ENCODE data around the gene CFAP52. TPM values are rescaled to one million over a fixed set of nuclear protein-coding genes. Genes with fewer than 3 reads are reported as not detected.
A peak's percentile ranks its signal among the peaks of the same experiment; 100 is the strongest.

CFAP52 gene
- total and polyA plus RNA-seq, 2 donors (not counting 3 experiments of a cell fraction or from before 2014, with no cell fraction given), result not detected

DNA sequence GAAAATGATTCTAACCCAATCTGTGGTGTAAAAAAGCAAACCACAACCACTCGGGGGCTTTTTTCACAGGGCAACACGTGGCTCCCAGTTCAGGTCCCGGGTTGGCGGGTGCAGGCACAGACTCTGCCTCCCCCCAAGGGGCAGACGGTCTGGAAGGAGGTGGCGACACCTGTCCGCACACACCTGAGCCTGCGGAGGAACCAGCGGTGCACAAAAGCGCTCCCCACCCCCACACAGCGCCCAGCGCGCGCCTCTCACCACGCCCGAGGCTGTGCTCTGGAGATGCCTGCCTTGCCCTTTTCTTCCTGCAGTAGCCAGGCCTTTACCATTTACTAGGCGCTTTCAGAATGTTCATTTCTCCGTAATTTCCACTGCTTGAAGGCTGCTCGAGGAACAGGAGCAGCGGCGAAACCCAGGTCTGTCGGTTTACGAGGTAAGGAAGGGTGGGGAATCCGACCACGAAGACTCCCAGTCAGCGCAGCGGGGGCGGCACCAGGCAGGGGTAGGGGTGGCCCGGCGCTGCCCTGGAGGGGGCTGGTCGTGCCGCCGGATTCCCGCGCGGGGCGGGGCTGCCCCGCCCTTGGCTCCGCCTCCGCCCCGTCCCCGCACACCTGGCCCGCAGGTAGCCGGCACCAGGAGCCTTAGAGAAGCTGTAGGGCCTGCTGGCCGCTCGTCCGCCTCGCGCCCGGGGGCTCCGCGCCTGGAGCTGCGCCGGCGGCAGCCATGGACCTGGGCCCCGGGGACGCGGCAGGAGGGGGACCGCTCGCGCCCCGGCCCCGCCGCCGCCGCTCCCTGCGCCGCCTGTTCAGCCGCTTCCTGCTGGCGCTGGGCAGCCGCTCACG, 68.7 kb downstream of the CFAP52 start, which contains the start of gene USP43:
Gene USP43 (plus strand): TSS at position 608 of the 842 bp plus-strand sequence. CDS start 116 bp downstream, at position 724.
- no peaks in the 10 kb centered on the region for H3K79me2 ChIP-seq (ENCODE audit: control insufficient read depth, insufficient read depth, low read length)
- no TSS peak for BruUV-seq (replicated peaks)
- no peak within 1 kb of the TSS for H3K4me3 ChIP-seq (replicated peaks in 1 of 3; ENCODE audit: insufficient read depth in 1 of 3, low read depth in 1 of 3, low read length in 3 of 3)
- POLR2A ChIA-PET, result no interaction called here
- peak within 1 kb of the TSS; percentile 28 for H3K4me2 ChIP-seq (ENCODE audit: insufficient read depth, low read length)
- CTCF ChIA-PET, result no interaction called here
- H2AFZ ChIP-seq (ENCODE audit: low read depth, low read length), result peak within 1 kb of the TSS; percentile 19
- no peak within 1 kb of the TSS for H3K9ac ChIP-seq (replicated peaks; ENCODE audit: extremely low read depth, insufficient read depth, low read length)
- dilution Hi-C loops (cut with MboI; ENCODE audit: extremely low pct_ligation_motif_present, low sequenced_read_pairs) (no loop called here), intact Hi-C loops (cut with micrococcal nuclease) (no loop called here)
- no peaks in the 10 kb centered on the region for H3K36me3 ChIP-seq (ENCODE audit: control insufficient read depth in 2 of 2, extremely low read depth in 1 of 2, insufficient read depth in 2 of 2, low read length in 2 of 2)
- no peaks in the 10 kb centered on the region for H3K9me3 ChIP-seq (replicated peaks; ENCODE audit: control insufficient read depth, insufficient read depth, low read length)
- TF ChIP-seq EZH2 (IDR thresholded peaks at IDR 0.05; ENCODE audit: borderline replicate concordance, low read depth, low read length, severe bottlenecking), result peak; percentile 54
- no peak for TF ChIP-seq MYC (IDR thresholded peaks at IDR 0.05; ENCODE audit: low read depth, low read length)
- no peak for FAIRE-seq
- no peak within 1 kb of the TSS for H3K27ac ChIP-seq (ENCODE audit: insufficient read depth, low read depth, low read length)
- H3K9me1 ChIP-seq (replicated peaks; ENCODE audit: control insufficient read depth, extremely low read depth, insufficient read depth, low read length), result no peaks in the 10 kb centered on the region
- peaks cover 14 to 15% of the 10 kb centered on the region in 2 experiments for H3K27me3 ChIP-seq (ENCODE audit: control insufficient read depth in 2 of 2, insufficient read depth in 2 of 2, low read length in 2 of 2)
- no peaks in the 10 kb centered on the region for H4K20me1 ChIP-seq (replicated peaks; ENCODE audit: control insufficient read depth, extremely low read depth, insufficient read depth, low read length)
- peaks cover 4% of the 10 kb centered on the region for H3K4me1 ChIP-seq (ENCODE audit: control insufficient read depth, extremely low read depth, insufficient read depth, low read length)
- DNase-seq (ENCODE audit: low read depth, low spot score), result no peak

GRCh38 chr17:9645851-9646545, 69.6 kb downstream of the CFAP52 start:
- DNase-seq (ENCODE audit: low read depth, low spot score), result no peak
- H3K79me2 ChIP-seq (ENCODE audit: control insufficient read depth, insufficient read depth, low read length), result no peaks in the 10 kb centered on the region
- no peak overlapping the region for H3K27ac ChIP-seq (ENCODE audit: insufficient read depth, low read depth, low read length)
- ChIA-PET CTCF (no interaction called here), POLR2A (no interaction called here)
- H3K4me3 ChIP-seq (replicated peaks in 1 of 3; ENCODE audit: insufficient read depth in 1 of 3, low read depth in 1 of 3, low read length in 3 of 3), result no peak overlapping the region
- no TSS peak for BruUV-seq (replicated peaks)
- H3K27me3 ChIP-seq (ENCODE audit: control insufficient read depth in 2 of 2, insufficient read depth in 2 of 2, low read length in 2 of 2), result peaks cover 14 to 15% of the 10 kb centered on the region in 2 experiments
- TF ChIP-seq POLR2AphosphoS5 (IDR thresholded peaks at IDR 0.05; ENCODE audit: insufficient read depth, low read depth, low read length) (no peak), EZH2 (IDR thresholded peaks at IDR 0.05; ENCODE audit: borderline replicate concordance, low read depth, low read length, severe bottlenecking) (peak; percentile 32)
- H3K4me1 ChIP-seq (ENCODE audit: control insufficient read depth, extremely low read depth, insufficient read depth, low read length), result peaks cover 4% of the 10 kb centered on the region
- dilution Hi-C loops (cut with MboI; ENCODE audit: extremely low pct_ligation_motif_present, low sequenced_read_pairs) (no loop called here), intact Hi-C loops (cut with micrococcal nuclease) (no loop called here)
- H3K36me3 ChIP-seq (ENCODE audit: control insufficient read depth in 2 of 2, extremely low read depth in 1 of 2, insufficient read depth in 2 of 2, low read length in 2 of 2), result no peaks in the 10 kb centered on the region
- no peak overlapping the region for H2AFZ ChIP-seq (ENCODE audit: low read depth, low read length)
- H3K9ac ChIP-seq (replicated peaks; ENCODE audit: extremely low read depth, insufficient read depth, low read length), result no peak overlapping the region
- H4K20me1 ChIP-seq (replicated peaks; ENCODE audit: control insufficient read depth, extremely low read depth, insufficient read depth, low read length), result no peaks in the 10 kb centered on the region
- no peaks in the 10 kb centered on the region for H3K9me3 ChIP-seq (replicated peaks; ENCODE audit: control insufficient read depth, insufficient read depth, low read length)
- no peak overlapping the region for H3K4me2 ChIP-seq (ENCODE audit: insufficient read depth, low read length)
- no peak for FAIRE-seq
- H3K9me1 ChIP-seq (replicated peaks; ENCODE audit: control insufficient read depth, extremely low read depth, insufficient read depth, low read length), result no peaks in the 10 kb centered on the region

All from endothelial cell of umbilical vein (primary cell).